Gastroesophageal sphincter (tissue), 4 donors: Measurements from ENCODE around the gene ATP8B3. TPM values are rescaled to one million over a fixed set of nuclear protein-coding genes. Genes with fewer than 3 reads are reported as not detected.

Experiments
- ATAC-seq: fragments of 150-250 bp; one replicate; pipeline ENCODE4 v1.9.1; 2016; ENCODE audit warnings: mild to moderate bottlenecking, moderate library complexity
- H3K27ac ChIP-seq, 4 donors: fragments of 200-600 bp; sonication (generic) in 3 of 4; 1 replicate in 3 of 4; 2 replicates in 1 of 4; pipeline ENCODE4 v1.5.1; 2016 to 2019
- H3K27me3 ChIP-seq: fragments of 200-600 bp; sonication (generic); one replicate; pipeline ENCODE4 v1.5.1; 2019
- H3K36me3 ChIP-seq, 2 donors: fragments of 200-600 bp; sonication (generic); one replicate each; pipeline ENCODE4 v1.5.1; 2019; ENCODE audit warnings: control low read depth in 1 of 2
- H3K4me1 ChIP-seq, 3 donors: fragments of 200-600 bp; sonication (generic); 1 replicate in 2 of 3; 2 replicates in 1 of 3; pipeline ENCODE4 v1.5.1; 2016 to 2019; ENCODE audit warnings: control low read depth in 2 of 3
- H3K4me3 ChIP-seq, 2 donors: fragments of 200-600 bp; sonication (generic); one replicate each; pipeline ENCODE4 v1.5.1; 2019; ENCODE audit warnings: mild to moderate bottlenecking in 1 of 2, moderate library complexity in 1 of 2
- H3K9me3 ChIP-seq, 3 donors: fragments of 200-600 bp; sonication (generic); one replicate each; pipeline ENCODE4 v1.5.1; 2017 to 2019; ENCODE audit warnings: control low read depth in 2 of 3
- EP300 ChIP-seq: sonication (generic); formaldehyde crosslinking; IDR thresholded peaks from one replicate; pipeline ENCODE4 v1.6.1; 2017; ENCODE audit warnings: antibody characterized with exemption, mild to moderate bottlenecking
- POLR2A ChIP-seq, 2 donors: fragments of 450-650 bp; IDR thresholded peaks; one replicate each; pipeline ENCODE4 v1.6.1; 2017; ENCODE audit warnings: antibody characterized with exemption in 2 of 2, mild to moderate bottlenecking in 2 of 2, moderate library complexity in 1 of 2
- POLR2AphosphoS5 ChIP-seq: sonication (generic); formaldehyde crosslinking; IDR thresholded peaks from one replicate; pipeline ENCODE4 v1.6.1; 2017; ENCODE audit warnings: antibody characterized with exemption
- WGBS, 2 donors: methylation state at CpG; one replicate each; pipeline ENCODE4 v1.1.5; 2018; ENCODE audit warnings: low coverage in 1 of 2; 5-methylcytosine and 5-hydroxymethylcytosine counted together
- total RNA-seq, 4 donors: library from RNA; depleted of rRNA; stranded (reverse); fragments of >200 nt; gene quantifications; one replicate each; pipeline ENCODE4 v1.1.0, GENCODE V29; 2016
- TF ChIP-seq, protein P1 (sequence below), 4 experiments: fragments of 200-600 bp in 2 of 4; fragments of 450-650 bp in 2 of 4; sonication (generic) in 1 of 4; IDR thresholded peaks; one replicate each; pipeline ENCODE4 v1.5.1; 2017 to 2019; ENCODE audit warnings: antibody characterized with exemption in 4 of 4, mild to moderate bottlenecking in 2 of 4, moderate library complexity in 2 of 4

The ATP8B3 gene
- total RNA-seq, 4 donors from 2014 or later = 0.27 to 1.4 (median 0.48) TPM

DNA sequence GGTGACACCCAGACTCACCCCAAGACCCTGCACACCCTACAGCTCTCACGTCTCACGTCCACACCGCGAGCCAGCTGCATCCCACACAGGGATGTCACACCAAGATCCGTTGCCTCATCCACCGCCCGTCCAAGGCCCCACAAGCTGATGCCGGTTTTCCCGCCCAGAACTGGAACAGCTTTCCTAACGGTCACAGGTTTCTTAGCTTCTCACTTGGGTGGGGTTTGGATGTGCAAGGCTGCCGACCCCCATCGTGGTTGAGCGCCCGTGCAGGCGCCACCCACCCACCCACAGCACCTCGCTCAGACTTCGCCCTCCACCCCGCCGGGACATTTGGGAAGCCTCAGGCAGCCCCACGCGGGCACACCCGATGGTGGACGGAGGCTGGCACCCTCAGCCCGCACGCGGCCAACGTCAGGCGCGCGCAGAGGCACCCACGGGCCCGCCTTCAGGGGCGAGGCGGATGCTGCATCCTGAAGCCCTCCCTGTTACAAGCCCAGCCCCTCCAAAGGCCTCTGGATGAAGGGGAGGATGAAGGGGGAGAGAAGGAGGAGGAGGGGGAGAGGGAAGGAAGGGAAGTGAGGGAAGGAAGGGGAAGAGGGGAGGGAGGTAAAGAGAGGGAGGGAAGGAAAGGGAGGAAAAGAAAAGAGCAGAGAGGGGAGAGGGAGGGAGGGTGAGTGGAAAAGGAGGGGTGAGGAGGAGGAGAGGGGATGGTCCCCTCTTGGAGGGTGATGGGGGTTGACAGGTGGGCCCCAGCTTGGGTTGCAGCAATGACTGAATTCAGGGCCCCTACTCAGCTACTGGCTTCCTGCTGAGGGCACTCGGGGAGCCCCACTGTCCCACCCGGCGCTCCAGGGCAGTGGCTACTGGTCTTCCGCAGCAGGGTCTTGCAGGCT, 45.9 kb downstream of the ATP8B3 start:
- Histone ChIP-seq H3K4me3 (no peak overlapping the region), H3K4me1 (peaks cover 0 to 5% (median 0%) of the 10 kb centered on the region in 3 donors), H3K36me3 (no peaks in the 10 kb centered on the region), H3K27me3 (peaks cover 100% of the 10 kb centered on the region), H3K27ac (no peak overlapping the region), H3K9me3 (peaks cover 0 to 16% (median 0%) of the 10 kb centered on the region in 3 donors)
- TF ChIP-seq POLR2AphosphoS5 (no peak), EP300 (no peak), POLR2A (IDR thresholded peaks at IDR 0.05) (no peak)
- TF ChIP-seq, protein P1, sequence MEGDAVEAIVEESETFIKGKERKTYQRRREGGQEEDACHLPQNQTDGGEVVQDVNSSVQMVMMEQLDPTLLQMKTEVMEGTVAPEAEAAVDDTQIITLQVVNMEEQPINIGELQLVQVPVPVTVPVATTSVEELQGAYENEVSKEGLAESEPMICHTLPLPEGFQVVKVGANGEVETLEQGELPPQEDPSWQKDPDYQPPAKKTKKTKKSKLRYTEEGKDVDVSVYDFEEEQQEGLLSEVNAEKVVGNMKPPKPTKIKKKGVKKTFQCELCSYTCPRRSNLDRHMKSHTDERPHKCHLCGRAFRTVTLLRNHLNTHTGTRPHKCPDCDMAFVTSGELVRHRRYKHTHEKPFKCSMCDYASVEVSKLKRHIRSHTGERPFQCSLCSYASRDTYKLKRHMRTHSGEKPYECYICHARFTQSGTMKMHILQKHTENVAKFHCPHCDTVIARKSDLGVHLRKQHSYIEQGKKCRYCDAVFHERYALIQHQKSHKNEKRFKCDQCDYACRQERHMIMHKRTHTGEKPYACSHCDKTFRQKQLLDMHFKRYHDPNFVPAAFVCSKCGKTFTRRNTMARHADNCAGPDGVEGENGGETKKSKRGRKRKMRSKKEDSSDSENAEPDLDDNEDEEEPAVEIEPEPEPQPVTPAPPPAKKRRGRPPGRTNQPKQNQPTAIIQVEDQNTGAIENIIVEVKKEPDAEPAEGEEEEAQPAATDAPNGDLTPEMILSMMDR (IDR thresholded peaks at IDR 0.05) = no peak
- ATAC-seq = no peak
- 3% methylated on average over 8 of the region's 38 CpGs; no CpG with 5 or more reads in 1 of the 2 donors for WGBS, 2 donors

DNA sequence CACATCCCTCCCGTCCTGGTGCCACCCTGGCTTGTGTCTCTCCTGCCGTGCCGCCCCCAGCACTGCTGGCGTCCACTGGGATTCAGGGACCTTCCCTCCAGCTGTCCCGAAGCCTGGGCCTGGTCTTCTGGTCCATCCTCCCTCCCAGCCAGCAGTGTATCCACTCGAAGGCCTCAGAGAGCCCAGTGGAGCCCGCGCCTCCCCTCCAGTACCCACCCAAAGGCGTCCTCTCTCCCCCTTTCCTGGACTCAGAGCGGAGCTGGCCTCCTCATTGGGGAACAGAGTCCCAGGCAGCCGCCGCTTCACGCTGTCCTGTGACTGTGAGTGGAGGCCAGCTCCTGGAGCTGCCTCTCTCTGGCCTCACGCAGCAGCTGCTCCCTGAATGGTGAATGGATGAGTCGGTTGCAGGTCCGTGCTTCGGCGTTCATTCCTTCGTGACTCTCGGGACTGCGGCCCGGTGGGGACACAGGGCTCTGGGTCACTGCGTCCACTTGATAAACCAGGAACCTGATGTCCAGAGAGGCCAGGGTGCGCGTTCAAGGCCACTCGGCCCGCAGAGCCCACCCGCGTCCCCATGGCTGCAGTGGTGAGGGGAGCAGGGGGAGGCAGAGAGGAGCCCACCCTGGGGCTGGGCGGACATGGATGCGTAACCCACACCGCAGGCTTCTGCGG, 46.7 kb downstream of the ATP8B3 start:
- no peaks in the 10 kb centered on the region for H3K36me3 ChIP-seq

DNA sequence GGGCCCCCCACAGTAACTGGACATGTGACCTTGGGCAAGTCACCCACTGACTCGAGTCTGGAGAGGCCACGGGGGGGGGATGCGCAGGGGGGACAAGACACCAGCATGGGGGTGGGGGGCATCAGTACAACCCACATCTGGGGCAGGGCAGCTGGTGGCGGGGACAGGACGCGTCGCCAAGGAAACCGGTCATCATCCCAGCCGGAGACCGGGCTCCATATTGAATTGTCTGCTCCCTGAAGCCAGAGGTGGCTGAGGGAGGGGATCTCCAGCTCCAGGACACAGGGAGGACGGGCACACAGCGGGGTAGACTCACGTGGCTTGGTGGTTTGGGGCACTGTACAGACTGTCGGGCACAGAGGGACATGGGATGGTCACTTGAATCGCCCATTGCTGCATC, 47.3 kb downstream of the ATP8B3 start:
- H3K36me3 ChIP-seq = no peaks in the 10 kb centered on the region
- TF ChIP-seq POLR2AphosphoS5 = no peak
- TF ChIP-seq, protein P1 (IDR thresholded peaks at IDR 0.05) = no peak
- TF ChIP-seq POLR2A (IDR thresholded peaks at IDR 0.05) = no peak
- no peak for TF ChIP-seq EP300
- H3K27ac ChIP-seq = no peak overlapping the region
- ATAC-seq = no peak
- WGBS, 2 donors = no CpG with 5 or more reads among the region's 15 CpGs
- peaks cover 100% of the 10 kb centered on the region for H3K27me3 ChIP-seq
- peaks cover 0 to 2% (median 0%) of the 10 kb centered on the region in 3 donors for H3K9me3 ChIP-seq
- H3K4me1 ChIP-seq = peaks cover 0 to 5% (median 0%) of the 10 kb centered on the region in 3 donors
- H3K4me3 ChIP-seq = no peak overlapping the region

More for the DNA sequence above, 46.7 kb downstream of the ATP8B3 start:
- WGBS, 2 donors = 0% methylated on average over 2 of the region's 33 CpGs
- no peak for ATAC-seq
- Histone ChIP-seq H3K27me3 (peaks cover 100% of the 10 kb centered on the region), H3K9me3 (peaks cover 0 to 8% (median 0%) of the 10 kb centered on the region in 3 donors), H3K4me3 (no peak overlapping the region), H3K27ac (no peak overlapping the region), H3K4me1 (peaks cover 0 to 5% (median 0%) of the 10 kb centered on the region in 3 donors)
- TF ChIP-seq, protein P1 (IDR thresholded peaks at IDR 0.05) = no peak
- no peak for TF ChIP-seq POLR2AphosphoS5
- TF ChIP-seq EP300 = no peak
- no peak for TF ChIP-seq POLR2A (IDR thresholded peaks at IDR 0.05)

DNA sequence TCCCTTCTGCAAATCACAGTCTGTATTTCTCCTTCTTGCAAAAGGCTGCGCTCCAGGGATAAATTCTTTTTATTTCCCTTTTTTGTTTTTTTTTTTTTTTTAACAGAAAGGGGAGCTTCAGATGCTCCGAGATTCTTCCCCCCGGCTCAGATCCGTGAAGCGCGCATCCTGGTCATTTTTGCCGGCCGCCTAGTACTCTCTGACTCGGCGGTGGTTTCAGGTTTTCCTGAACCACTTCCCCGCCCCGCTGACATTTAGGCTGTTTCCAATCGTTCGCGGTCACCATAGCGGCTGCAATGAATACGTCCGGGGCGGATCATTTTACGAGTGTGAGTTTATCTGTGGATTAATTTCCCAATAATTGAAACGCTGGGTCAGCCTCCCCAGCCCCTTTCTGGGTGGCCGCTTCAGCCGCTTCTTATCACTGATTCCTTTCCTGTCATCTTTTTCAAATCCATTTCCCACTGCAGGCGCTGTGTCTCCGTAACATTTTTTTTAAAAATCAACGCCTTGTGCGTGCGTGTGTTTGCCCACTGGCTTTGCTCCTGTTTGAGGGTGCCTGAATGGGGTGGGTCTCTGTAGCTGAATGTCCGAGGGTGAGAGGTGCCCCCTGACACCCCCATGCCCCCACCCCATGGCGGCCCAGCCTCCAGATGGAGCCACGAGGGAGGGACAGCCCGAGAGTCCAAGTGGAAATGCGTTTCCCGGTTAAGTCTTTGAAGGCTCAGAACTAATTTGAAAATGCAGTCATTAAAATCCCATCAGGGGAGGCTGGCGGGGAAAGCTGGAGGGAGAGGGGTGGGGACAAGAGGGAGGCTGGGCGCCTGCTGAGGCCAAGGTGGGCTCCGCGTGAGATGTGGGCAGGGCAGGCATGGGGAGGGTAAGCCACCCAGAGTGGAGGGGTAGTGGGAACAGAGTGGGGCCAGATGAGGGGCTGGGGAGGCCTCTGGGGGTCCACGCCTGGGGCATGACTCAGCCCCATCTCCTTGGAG, 48.1 kb downstream of the ATP8B3 start:
- H3K4me1 ChIP-seq = peaks cover 0 to 5% (median 0%) of the 10 kb centered on the region in 3 donors
- H3K4me3 ChIP-seq = no peak overlapping the region
- TF ChIP-seq, protein P1 (IDR thresholded peaks at IDR 0.05) = no peak
- TF ChIP-seq POLR2A (IDR thresholded peaks at IDR 0.05) = no peak
- no peak for TF ChIP-seq EP300
- TF ChIP-seq POLR2AphosphoS5 = no peak
- 7 to 10% methylated on average over 21 to 31 of the region's 39 CpGs for WGBS, 2 donors
- H3K36me3 ChIP-seq = no peaks in the 10 kb centered on the region
- H3K27me3 ChIP-seq = peaks cover 100% of the 10 kb centered on the region
- no peaks in the 10 kb centered on the region for H3K9me3 ChIP-seq
- no peak for ATAC-seq
- no peak overlapping the region for H3K27ac ChIP-seq
